HG03280 (cell line): ENCODE results near the gene PDLIM7.

ENCODE experiments used
- ATAC-seq: cut with Tn5 transposase; IDR thresholded peaks from one replicate; pipeline ENCODE4 v1.9.1; 2021; ENCODE audit warnings: mild to moderate bottlenecking, moderate library complexity; ENCODE audit not compliant: unreplicated experiment

PDLIM7 gene

DNA sequence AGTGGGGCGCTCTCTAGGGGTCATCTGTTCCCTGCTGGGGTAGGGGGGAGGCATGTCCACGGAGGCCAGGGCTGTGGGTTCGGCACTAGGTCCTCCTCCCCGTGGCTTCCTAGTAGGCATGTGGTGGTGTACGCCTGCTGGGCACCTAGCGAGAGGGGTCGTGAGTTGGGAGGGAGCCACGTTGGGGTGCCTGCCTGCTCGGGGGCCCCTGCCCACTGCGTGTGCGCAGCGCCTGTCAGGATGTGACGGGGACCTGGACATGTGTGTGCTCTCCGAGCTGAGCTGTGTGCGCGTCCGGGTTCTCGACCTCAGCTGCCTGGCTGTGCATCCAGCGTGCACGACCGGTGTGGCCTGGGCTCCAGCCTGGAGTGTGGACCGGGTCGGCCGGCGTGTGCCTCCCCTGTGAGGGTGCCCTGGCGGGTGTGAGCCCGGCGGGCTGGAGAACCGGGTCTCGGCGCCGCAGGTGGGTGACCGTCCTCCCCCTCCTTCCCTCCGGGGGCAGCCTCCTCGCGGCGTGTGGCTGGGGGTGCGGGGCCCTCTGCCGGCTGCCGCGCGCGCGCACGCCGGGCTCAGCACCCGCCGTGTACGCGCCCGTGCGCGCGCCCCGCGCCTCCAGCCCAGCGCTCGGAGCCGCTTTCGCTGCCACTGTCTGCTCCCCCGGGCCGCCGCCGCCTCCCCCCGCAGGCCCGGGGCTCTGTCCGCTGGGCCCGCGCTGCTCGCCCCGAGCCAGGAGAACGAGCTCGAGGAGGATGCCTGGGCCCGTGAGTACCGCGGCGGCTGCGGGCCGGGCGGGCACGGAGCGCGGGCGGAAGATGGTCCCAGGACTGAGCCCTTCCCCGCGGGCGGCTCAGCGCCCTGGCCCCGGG is 51.0 kb downstream of the PDLIM7 start, which contains the start of gene PRR7:
PRR7 (plus strand) TSS at position 615 of the 866 bp plus-strand sequence. CDS start 8,254 bp downstream, outside the sequence.
- ATAC-seq: peak; percentile 57

GRCh38 chr5:177445917-177446199 is 51.5 kb downstream of the PDLIM7 start:
- no peak for ATAC-seq

DNA sequence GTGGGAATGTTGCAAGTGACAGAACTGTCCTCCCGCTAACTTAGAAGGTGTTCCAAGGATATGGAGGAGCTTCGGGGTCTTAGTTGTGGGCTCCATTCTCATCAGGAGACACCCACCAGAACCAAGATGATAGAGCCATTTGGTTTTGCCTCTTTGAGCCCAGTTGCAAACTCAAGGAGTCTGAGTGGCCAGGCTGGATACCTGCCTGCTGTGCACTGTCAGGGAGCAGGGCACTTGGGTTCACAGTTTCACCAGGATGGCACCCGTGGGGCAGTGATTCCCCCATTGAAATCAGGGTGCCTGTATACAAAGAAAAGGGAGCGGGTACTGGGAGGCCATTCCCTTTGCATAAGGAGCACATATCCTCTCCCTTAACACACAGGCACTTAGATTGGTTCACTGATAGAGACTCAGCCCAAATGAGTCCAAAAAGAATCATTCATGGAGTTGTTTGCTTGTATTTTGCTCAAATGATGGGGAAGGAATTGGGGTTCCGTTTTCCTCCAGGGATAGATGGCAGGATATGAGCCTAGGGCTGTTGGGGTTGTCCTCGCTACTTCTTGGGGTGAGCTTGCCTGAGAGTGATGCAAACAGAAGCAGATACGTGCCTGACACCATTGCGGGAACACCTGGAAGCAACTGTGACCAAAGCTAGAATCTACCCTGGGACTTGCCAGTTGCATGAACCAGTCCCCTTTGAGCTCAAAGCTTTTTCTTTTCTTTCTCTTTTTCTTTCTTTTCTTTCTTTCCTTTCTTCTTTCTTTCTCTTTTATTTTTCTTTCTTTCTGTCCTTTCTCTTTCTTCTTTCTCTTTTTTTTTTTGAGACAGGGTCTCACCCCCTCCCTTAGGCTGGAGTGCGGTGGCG is 52.1 kb downstream of the PDLIM7 start:
- ATAC-seq: no peak

GRCh38 chr5:177444106-177445051 is 53.0 kb downstream of the PDLIM7 start:
- no peak for ATAC-seq

- ATAC-seq: no peak
These were observed 54.0 kb downstream of the PDLIM7 start for GRCh38 chr5:177443144-177443983.

DNA sequence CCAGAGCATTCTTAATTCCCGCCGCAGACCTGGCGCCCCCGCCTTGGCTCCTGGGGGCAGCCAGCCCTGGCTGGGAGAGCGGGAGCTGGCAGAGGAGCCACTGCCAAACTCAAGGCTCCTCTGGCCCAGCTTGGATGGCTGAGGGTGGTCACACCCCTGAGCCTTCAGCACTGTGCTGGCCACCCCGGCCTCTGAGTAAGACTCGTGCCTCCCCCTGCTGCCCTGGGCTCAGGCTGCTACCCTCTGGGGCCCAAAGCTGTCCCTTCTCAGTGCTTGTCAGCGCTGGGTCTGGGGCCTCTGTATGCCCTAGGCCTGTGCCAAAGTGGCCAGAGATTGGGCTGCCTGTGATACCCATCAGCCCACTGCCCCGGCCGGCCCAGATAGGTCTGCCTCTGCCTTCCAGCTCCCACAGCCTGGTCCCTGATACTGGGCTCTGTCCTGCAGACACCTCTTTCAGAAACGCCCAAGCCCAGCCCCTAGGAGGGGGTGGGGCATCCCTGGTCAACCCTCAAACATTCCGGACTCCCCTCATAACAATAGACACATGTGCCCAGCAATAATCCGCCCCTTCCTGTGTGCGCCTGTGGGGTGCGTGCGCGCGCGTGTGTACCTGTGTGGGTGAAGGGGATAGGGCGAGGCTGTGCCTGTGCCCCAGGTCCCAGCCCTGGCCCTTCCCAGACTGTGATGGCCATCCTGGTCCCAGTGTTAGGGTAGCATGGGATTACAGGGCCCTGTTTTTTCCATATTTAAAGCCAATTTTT is 55.2 kb downstream of the PDLIM7 start:
- no peak for ATAC-seq

DNA sequence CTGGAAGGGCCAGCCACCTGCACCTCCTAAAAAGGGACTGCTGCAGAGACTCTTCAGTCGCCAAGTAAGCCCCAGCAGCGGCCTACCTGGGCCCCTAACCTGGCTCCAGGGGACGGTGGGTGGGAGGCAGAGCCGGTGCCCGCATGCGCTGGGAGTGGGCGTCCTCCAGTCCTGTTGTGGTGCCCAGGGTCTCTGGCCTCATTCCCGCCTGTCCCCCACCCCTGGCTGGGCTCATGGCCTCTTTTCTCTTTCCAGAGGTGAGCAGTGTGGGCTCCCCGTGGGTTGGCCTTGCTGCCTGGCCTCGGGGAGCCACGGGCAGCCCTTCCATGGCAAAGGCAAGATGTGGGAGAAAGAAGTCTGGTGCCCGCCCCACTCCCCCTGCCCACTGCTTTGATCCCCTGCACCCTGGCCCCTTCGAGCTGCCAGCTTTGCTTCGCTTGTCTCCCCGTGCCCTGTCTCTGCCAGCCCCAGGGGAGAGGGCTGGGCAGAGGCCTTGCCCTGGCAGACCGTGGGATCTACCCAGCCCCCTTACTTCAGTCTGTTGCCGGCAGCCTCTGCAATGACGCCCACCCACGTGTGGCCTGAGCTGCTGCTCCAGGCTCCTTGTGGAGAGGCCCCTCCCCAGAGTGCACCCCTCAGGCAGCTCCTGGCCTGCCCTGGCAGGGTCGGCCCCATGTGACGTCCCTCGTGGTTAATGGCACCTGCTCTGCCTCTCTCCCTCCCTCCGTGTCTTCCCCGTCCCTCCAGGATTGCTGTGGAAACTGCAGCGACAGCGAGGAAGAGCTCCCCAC is 56.2 kb downstream of the PDLIM7 start:
- ATAC-seq: no peak

DNA sequence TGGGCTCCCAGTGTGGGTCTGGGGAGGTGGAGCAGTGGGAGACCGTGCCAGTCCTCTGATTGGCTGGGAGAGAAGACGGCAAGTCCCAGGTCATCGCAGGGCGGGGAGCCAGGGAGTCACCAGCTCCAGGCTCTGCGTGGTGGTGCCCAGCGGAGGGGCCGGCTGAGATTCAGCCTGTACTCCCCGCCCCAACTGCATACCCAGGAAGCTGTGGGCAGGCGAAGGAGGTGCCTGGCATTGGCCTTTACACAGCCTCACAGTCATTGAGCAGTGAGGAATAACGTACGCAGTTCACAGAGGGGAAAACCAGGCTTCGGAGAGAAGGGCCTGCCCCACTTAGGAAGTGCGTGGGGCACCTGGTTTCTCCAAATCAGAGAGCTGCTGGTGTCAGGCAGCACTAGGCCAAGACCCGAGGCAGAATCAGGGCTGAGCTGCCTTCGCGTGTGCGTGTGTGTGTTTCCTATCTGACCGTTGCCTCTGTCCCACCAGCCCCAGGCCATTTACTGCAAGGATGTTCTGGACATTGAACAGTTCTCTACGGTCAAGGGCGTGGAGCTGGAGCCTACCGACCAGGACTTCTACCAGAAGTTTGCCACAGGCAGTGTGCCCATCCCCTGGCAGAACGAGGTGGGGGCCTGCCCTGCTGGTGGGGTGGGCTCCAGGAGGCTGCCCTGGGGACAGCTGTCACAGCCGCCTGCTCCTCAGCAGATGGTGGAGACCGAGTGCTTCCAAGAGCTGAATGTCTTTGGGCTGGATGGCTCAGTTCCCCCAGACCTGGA is 57.0 kb downstream of the PDLIM7 start:
- ATAC-seq: no peak

GRCh38 chr5:177439518-177440053 is 57.8 kb downstream of the PDLIM7 start:
- no peak for ATAC-seq

GRCh38 chr5:177438468-177438867 is 58.9 kb downstream of the PDLIM7 start:
- ATAC-seq: no peak

DNA sequence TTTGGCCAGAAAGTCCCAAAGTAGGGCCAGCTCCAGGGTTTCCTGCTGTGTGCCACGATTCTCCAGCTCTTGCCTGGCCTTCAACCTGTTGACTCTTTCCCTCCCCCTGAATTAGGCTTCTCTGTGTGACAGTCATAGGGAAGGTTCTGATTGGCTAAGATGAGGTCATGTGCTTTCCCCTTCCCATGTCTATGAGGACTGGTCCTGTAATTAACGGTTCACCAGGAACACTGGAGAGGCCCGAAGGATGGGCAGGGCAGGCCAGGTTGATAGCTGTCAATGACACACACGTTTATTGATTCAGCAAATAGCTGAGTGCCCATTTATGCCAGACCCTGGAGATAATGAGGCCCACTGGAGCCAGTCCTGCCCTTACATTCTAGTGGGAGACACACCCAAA is 59.8 kb downstream of the PDLIM7 start:
- ATAC-seq: no peak

GRCh38 chr5:177435847-177436536 is 61.4 kb downstream of the PDLIM7 start:
- no peak for ATAC-seq

DNA sequence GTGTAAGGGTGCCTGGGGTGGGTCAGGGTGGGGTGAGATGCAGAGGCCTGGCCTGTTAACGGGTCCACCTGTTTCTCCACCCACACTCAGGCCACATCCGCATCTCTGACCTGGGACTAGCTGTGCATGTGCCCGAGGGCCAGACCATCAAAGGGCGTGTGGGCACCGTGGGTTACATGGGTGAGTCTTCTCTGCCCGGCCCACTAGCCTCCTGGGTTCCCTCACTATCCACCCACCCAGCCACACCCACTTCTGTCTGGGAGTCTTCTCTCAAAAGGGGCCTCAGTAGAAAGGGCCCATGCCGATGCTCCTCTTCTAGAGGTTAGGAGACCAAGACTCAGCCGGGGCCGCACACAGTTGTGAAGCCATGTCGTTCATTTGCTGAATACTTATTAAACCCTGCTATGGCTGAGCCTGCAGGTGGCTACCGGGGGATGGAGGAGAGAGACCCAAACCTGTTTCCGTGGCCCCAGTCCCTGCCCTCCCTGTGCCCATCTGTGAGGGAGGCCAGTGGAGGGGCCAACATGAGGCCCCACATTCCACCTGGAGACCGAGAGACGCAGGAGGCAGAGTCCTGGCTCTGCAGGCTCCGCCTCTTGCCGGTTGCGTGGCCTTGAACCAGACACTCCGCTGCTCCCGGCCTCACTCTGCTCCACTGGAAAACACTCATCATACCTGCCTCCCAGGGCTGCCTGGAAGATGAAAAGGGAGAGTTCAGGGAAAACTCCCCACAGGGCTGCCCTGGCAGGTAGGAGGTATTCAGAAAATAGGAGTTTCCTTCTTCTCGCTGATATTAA is 62.3 kb downstream of the PDLIM7 start:
- ATAC-seq: no peak

GRCh38 chr5:177434437-177434836 is 63.0 kb downstream of the PDLIM7 start:
- ATAC-seq: no peak

DNA sequence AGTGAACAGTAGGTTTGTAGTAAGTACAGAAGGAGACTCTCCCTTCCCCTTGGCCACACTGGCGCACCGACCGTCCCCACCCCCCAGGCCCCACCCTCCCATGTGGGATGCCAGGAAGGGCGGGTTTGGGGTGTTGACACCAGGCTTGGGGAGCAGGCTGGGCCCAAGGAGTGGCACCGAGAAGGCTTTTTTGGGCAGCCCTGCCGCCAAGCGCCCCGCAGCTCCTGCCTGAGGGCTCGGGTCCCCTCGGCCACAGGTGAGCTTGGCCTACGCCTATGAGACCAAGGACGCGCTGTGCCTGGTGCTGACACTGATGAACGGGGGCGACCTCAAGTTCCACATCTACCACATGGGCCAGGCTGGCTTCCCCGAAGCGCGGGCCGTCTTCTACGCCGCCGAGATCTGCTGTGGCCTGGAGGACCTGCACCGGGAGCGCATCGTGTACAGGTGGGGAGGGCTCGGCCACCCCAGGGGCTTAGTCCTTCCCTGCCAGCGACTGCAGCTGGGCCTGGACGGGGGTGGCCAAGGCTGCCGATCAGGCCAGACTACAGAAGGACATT is 63.7 kb downstream of the PDLIM7 start:
- ATAC-seq: no peak
